Dermis microvascular lymphatic vessel endothelial cell (primary cell): Measurements from ENCODE around the gene USP2. TPM values are rescaled to one million over a fixed set of nuclear protein-coding genes. Genes with fewer than 3 reads are reported as not detected.

Experiments
- DNase-seq, 2 donors: peaks; one replicate each; pipeline versions ENCODE4 v3.0.0 to v3.0.0-alpha.2; 2010; ENCODE audit warnings: low read depth in 2 of 2
- total RNA-seq: library from RNA; depleted of rRNA; stranded (reverse); fragments of >200 nt; gene quantifications from 2 replicates; pipeline ENCODE4 v1.2.1, GENCODE V29; 2014

USP2 gene
- total RNA-seq, 1 donor from 2014 or later, result 0.13 TPM

- no peak for DNase-seq
Measured at GRCh38 chr11:119376197-119376847, 5.2 kb downstream of the USP2 start.

GRCh38 chr11:119375337-119376196 lies 5.9 kb downstream of the USP2 start:
- DNase-seq, result no peak

- no peak for DNase-seq
Measured at GRCh38 chr11:119374632-119375336, 6.7 kb downstream of the USP2 start.

GRCh38 chr11:119373921-119374631 lies 7.4 kb downstream of the USP2 start:
- DNase-seq, result peak; percentile 56 to 80

GRCh38 chr11:119373059-119373920 lies 8.2 kb downstream of the USP2 start:
- no peak for DNase-seq

- no peak for DNase-seq
Measured at GRCh38 chr11:119372260-119373058, 9.0 kb downstream of the USP2 start.

GRCh38 chr11:119371778-119372182 lies 9.7 kb downstream of the USP2 start:
- peak in 1 of 2 donors; percentile 47 for DNase-seq

GRCh38 chr11:119371067-119371601 lies 10.4 kb downstream of the USP2 start:
- DNase-seq, result no peak

GRCh38 chr11:119370486-119371046 lies 10.9 kb downstream of the USP2 start:
- DNase-seq, result no peak

GRCh38 chr11:119369132-119369925 lies 12.2 kb downstream of the USP2 start:
- no peak for DNase-seq

- no peak for DNase-seq
Measured at GRCh38 chr11:119368121-119369034, 13.1 kb downstream of the USP2 start.

GRCh38 chr11:119367661-119368120 lies 13.8 kb downstream of the USP2 start:
- no peak for DNase-seq

GRCh38 chr11:119366690-119367620 lies 14.5 kb downstream of the USP2 start:
- DNase-seq, result no peak

- DNase-seq, result no peak
Measured at GRCh38 chr11:119365071-119365591, 16.4 kb downstream of the USP2 start.

- DNase-seq, result peak in 1 of 2 donors; percentile 63
Measured at GRCh38 chr11:119363851-119364590, 17.5 kb downstream of the USP2 start.
